LNCaP clone FGC (cell line): ENCODE data around the gene TIGD4.

Experiments
- DNase-seq: peaks from one replicate; pipeline ENCODE4 v3.0.0-alpha.2; 2011; ENCODE audit warnings: low read depth
- H3K4me3 ChIP-seq: 2 replicates; pipeline ENCODE4 v1.5.1; 2011; ENCODE audit warnings: mild to moderate bottlenecking, low read depth, low read length, control low read depth
- CTCF ChIP-seq: IDR thresholded peaks from 2 replicates; pipeline ENCODE4 v1.5.1; 2012; ENCODE audit warnings: mild to moderate bottlenecking; ENCODE audit not compliant: control insufficient read depth, insufficient read depth; ENCODE audit errors: extremely low read depth

TIGD4 gene

GRCh38 chr4:152779513-152780266, at the start of gene TIGD4, which contains the start of gene ARFIP1:
TSS of gene TIGD4 (minus strand) at chr4:152779730. CDS start at chr4:152771004, 8,726 bp downstream.
TSS of gene ARFIP1 (plus strand) at chr4:152779954. CDS start at chr4:152829634, 49,680 bp downstream.
- peak within 1 kb of the TSS; percentile 85 for H3K4me3 ChIP-seq
- TF ChIP-seq CTCF, result peak; percentile 54
- DNase-seq, result peak; percentile 97

- no peak overlapping the region for H3K4me3 ChIP-seq
- TF ChIP-seq CTCF, result no peak
- no peak for DNase-seq
These were observed 48.6 kb upstream of the TIGD4 start for GRCh38 chr4:152828122-152828521.

- no peak overlapping the region for H3K4me3 ChIP-seq
- no peak for DNase-seq
- TF ChIP-seq CTCF, result no peak
These were observed 45.8 kb upstream of the TIGD4 start for GRCh38 chr4:152825336-152825735.

GRCh38 chr4:152824561-152824960, 45.0 kb upstream of the TIGD4 start:
- DNase-seq, result no peak
- no peak overlapping the region for H3K4me3 ChIP-seq
- no peak for TF ChIP-seq CTCF

- TF ChIP-seq CTCF, result no peak
- DNase-seq, result peak; percentile 75
- H3K4me3 ChIP-seq, result no peak overlapping the region
These were observed 42.8 kb upstream of the TIGD4 start for GRCh38 chr4:152822323-152822722.

- DNase-seq, result no peak
- no peak for TF ChIP-seq CTCF
- no peak overlapping the region for H3K4me3 ChIP-seq
These were observed 40.5 kb upstream of the TIGD4 start for GRCh38 chr4:152820073-152820472.
